GM20000 (cell line): ENCODE measurements around the gene ABLIM2.

Experiments used
- DNase-seq: peaks from one replicate; pipeline ENCODE4 v3.0.0; 2012; ENCODE audit warnings: low spot score
- CTCF ChIP-seq: IDR thresholded peaks from 2 replicates; pipeline ENCODE4 v1.5.1; 2012; ENCODE audit warnings: mild to moderate bottlenecking, control low read depth; ENCODE audit errors: extremely low read depth, missing control alignments

The ABLIM2 gene

GRCh38 chr4:8004066-8004465, 154.5 kb downstream of the ABLIM2 start:
- TF ChIP-seq CTCF = no peak
- no peak for DNase-seq

- no peak for DNase-seq
- TF ChIP-seq CTCF = no peak
Measured at GRCh38 chr4:8002525-8003309, 155.9 kb downstream of the ABLIM2 start.

GRCh38 chr4:8001564-8002355, 156.9 kb downstream of the ABLIM2 start:
- DNase-seq = no peak
- no peak for TF ChIP-seq CTCF

GRCh38 chr4:8000721-8001491, 157.7 kb downstream of the ABLIM2 start:
- DNase-seq = no peak

GRCh38 chr4:8000247-8000646, 158.4 kb downstream of the ABLIM2 start:
- TF ChIP-seq CTCF = no peak
- no peak for DNase-seq

More at GRCh38 chr4:8000721-8001491, 157.7 kb downstream of the ABLIM2 start:
- no peak for TF ChIP-seq CTCF

GRCh38 chr4:7999695-8000094, 158.9 kb downstream of the ABLIM2 start:
- no peak for TF ChIP-seq CTCF
- no peak for DNase-seq
